Suprapubic skin (tissue), 4 donors: ENCODE results near the gene ZBTB47. TPM values are rescaled to one million over a fixed set of nuclear protein-coding genes. Genes with fewer than 3 reads are reported as not detected.

Experiments
- DNase-seq, 2 donors: peaks; one replicate each; pipeline ENCODE4 v3.0.0-alpha.2; 2019; ENCODE audit warnings: low spot score in 2 of 2
- H3K27ac ChIP-seq: fragments of 200-600 bp; sonication (generic); one replicate; pipeline ENCODE4 v1.5.1; 2019
- H3K27me3 ChIP-seq: fragments of 200-600 bp; sonication (generic); one replicate; pipeline ENCODE4 v1.5.1; 2019
- H3K36me3 ChIP-seq: fragments of 200-600 bp; sonication (generic); one replicate; pipeline ENCODE4 v1.5.1; 2019
- H3K4me1 ChIP-seq: fragments of 200-600 bp; sonication (generic); one replicate; pipeline ENCODE4 v1.5.1; 2019
- H3K4me3 ChIP-seq: fragments of 200-600 bp; sonication (generic); one replicate; pipeline ENCODE4 v1.5.1; 2019; ENCODE audit warnings: mild to moderate bottlenecking
- H3K9me3 ChIP-seq: fragments of 200-600 bp; sonication (generic); one replicate; pipeline ENCODE4 v1.5.1; 2019
- EP300 ChIP-seq: sonication (generic); formaldehyde crosslinking; IDR thresholded peaks from one replicate; pipeline ENCODE4 v1.6.1; 2017; ENCODE audit warnings: antibody characterized with exemption
- POLR2A ChIP-seq, 2 donors: fragments of 450-650 bp; IDR thresholded peaks; one replicate each; pipeline ENCODE4 v1.6.1; 2017; ENCODE audit warnings: antibody characterized with exemption in 2 of 2, mild to moderate bottlenecking in 2 of 2, moderate library complexity in 2 of 2
- POLR2AphosphoS5 ChIP-seq, 3 donors: sonication (generic); formaldehyde crosslinking; IDR thresholded peaks; one replicate each; pipeline ENCODE4 v1.6.1; 2017; ENCODE audit warnings: antibody characterized with exemption in 3 of 3
- WGBS: methylation state at CpG from one replicate; pipeline ENCODE4 v1.1.5; 2018; 5-methylcytosine and 5-hydroxymethylcytosine counted together
- total RNA-seq, 4 donors: library from RNA; depleted of rRNA; stranded (reverse); fragments of >200 nt; gene quantifications; one replicate each; pipeline ENCODE4 v1.1.0, GENCODE V29; 2016
- TF ChIP-seq, protein P1 (sequence below), 2 donors: fragments of 200-600 bp in 1 of 2; fragments of 450-650 bp in 1 of 2; sonication (generic) in 1 of 2; IDR thresholded peaks; one replicate each; pipeline ENCODE4 v1.5.1; 2016 to 2019; ENCODE audit warnings: antibody characterized with exemption in 2 of 2, mild to moderate bottlenecking in 1 of 2, moderate library complexity in 1 of 2

The ZBTB47 gene
- total RNA-seq, 4 donors from 2014 or later = 17.9 to 36.1 (median 20.7) TPM

DNA sequence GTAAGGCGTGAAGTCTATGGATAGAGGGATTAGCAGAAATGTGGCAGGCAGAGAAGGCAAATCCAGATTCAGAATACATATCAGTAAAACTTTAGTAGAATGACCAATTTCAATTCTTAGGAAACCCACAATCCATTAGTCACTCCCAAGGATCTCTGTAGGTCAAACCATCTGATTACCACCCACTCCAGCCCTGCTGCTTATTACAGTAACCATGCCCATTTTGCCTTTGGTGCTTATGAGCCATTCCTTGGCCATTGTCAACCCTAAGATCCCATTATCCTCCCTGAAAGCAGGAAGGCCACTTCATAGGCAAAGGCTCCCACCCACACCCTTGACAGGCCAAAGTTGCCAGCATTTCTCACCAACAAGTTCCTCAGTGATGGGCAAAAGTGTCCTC lies 26.8 kb downstream of the ZBTB47 start:
- Histone ChIP-seq H3K4me3 (no peak overlapping the region), H3K4me1 (peaks cover 18% of the 10 kb centered on the region), H3K9me3 (peaks cover 4% of the 10 kb centered on the region), H3K36me3 (no peaks in the 10 kb centered on the region), H3K27me3 (no peaks in the 10 kb centered on the region), H3K27ac (no peak overlapping the region)
- no peak for TF ChIP-seq POLR2A (IDR thresholded peaks at IDR 0.05)
- TF ChIP-seq, protein P1, sequence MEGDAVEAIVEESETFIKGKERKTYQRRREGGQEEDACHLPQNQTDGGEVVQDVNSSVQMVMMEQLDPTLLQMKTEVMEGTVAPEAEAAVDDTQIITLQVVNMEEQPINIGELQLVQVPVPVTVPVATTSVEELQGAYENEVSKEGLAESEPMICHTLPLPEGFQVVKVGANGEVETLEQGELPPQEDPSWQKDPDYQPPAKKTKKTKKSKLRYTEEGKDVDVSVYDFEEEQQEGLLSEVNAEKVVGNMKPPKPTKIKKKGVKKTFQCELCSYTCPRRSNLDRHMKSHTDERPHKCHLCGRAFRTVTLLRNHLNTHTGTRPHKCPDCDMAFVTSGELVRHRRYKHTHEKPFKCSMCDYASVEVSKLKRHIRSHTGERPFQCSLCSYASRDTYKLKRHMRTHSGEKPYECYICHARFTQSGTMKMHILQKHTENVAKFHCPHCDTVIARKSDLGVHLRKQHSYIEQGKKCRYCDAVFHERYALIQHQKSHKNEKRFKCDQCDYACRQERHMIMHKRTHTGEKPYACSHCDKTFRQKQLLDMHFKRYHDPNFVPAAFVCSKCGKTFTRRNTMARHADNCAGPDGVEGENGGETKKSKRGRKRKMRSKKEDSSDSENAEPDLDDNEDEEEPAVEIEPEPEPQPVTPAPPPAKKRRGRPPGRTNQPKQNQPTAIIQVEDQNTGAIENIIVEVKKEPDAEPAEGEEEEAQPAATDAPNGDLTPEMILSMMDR (IDR thresholded peaks at IDR 0.05) = no peak
- TF ChIP-seq EP300 = no peak
- no peak for TF ChIP-seq POLR2AphosphoS5 (IDR thresholded peaks at IDR 0.05)
- 89% methylated on average over 1 of the region's 1 CpG for WGBS
- no peak for DNase-seq

DNA sequence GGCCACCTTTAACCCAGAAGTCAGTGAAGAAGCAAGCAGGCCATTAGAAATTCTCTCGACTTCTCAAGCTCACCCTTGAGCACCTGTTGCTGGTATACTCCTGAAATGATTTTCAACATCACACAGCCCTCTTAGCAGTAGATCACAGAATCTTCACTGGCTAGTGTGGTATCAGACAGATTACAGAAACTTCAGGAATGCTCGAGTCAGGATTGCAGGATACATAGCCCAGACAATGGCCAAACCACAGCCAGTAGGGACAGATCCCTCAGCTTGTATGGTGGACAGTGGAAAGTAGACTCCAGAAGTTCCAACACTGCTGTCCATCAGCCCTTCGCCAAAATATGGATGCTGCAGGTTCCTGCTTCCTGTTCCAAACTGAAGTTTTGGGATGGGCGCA lies 27.3 kb downstream of the ZBTB47 start:
- no peaks in the 10 kb centered on the region for H3K27me3 ChIP-seq
- TF ChIP-seq POLR2A (IDR thresholded peaks at IDR 0.05) (no peak), EP300 (no peak)
- no peak overlapping the region for H3K27ac ChIP-seq
- no peak overlapping the region for H3K4me3 ChIP-seq
- H3K9me3 ChIP-seq = peaks cover 3% of the 10 kb centered on the region
- H3K4me1 ChIP-seq = peaks cover 23% of the 10 kb centered on the region
- no peaks in the 10 kb centered on the region for H3K36me3 ChIP-seq
- WGBS = 92% methylated on average over 3 of the region's 4 CpGs
- peak in 1 of 2 donors; percentile 30 for DNase-seq

DNA sequence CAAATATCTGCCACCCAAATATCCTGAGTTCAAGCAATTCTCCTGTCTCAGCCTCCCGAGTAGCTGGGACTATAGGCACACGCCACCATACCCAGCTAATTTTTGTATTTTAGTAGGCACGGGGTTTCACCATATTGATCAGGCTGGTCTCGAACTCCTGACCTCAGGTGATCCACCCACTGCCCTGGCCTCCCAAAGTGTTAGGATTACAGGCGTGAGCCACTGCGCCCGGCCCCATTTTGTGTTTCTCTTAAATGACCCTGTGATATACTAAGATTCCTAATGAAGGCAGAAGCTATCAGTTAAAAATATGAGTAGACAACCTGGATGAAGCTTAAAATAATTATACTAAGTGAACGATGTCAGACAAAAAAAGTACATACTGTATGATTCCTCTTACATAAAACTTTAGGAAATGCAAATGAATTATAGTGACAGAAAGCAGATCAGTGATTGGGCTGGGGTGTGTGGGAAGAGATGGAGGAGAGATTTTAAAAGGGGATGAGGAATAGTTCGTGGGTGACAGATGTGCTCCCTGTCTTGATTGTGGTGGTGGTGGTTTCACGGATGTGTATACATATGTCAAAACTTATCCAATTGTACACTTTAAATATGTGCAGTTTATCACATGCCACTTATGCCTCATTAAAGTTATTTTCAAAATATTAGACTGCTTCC lies 28.0 kb downstream of the ZBTB47 start:
- Histone ChIP-seq H3K27me3 (peaks cover 6% of the 10 kb centered on the region), H3K4me1 (peaks cover 26% of the 10 kb centered on the region), H3K27ac (no peak overlapping the region), H3K9me3 (no peaks in the 10 kb centered on the region), H3K4me3 (no peak overlapping the region), H3K36me3 (no peaks in the 10 kb centered on the region)
- WGBS = 84% methylated on average over 10 of the region's 10 CpGs
- no peak for TF ChIP-seq POLR2AphosphoS5 (IDR thresholded peaks at IDR 0.05)
- TF ChIP-seq, protein P1 (IDR thresholded peaks at IDR 0.05) = no peak
- no peak for TF ChIP-seq EP300
- TF ChIP-seq POLR2A (IDR thresholded peaks at IDR 0.05) = no peak
- peak in 1 of 2 donors; percentile 42 for DNase-seq

DNA sequence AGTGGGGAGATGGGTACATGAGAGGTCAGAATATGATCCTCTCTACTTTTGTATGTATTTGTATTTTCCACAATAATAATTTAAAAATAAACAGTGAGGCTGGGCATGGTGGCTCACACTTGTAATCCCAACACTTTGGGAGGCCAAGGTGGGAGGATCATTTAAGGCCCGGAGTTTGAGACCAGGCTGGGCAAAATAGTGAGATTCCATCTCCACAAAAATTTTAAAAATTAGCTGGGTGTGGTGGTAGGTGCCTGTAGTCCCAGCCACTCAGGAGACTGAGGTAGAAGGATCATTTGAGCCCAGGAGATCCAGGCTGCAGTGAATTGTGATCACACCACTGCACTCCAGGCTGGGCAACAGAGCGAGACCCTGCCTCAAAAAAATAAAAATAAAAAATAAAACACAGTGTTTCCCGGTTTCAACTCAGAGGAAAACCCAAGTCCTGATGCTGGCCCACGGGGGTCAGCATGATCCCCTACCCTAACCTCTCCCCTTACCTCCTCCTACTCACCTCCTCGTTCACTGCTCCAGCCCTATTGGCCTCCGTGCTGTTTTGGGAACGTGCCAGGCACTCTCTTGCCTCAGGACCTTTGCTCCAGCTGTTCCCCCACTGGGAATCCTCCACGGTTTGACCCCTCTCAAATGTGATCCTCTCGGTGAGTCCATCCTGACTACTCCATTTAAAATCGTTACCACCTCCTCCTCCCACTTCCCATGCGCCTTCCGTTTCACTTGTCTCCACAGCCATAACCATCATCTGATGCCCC lies 29.0 kb downstream of the ZBTB47 start:
- no peaks in the 10 kb centered on the region for H3K9me3 ChIP-seq
- H3K27me3 ChIP-seq = peaks cover 8% of the 10 kb centered on the region
- no peaks in the 10 kb centered on the region for H3K36me3 ChIP-seq
- no peak overlapping the region for H3K27ac ChIP-seq
- peak in 1 of 2 donors; percentile 68 for DNase-seq
- H3K4me1 ChIP-seq = peaks cover 26% of the 10 kb centered on the region
- no peak overlapping the region for H3K4me3 ChIP-seq
- 79% methylated on average over 12 of the region's 12 CpGs for WGBS
- TF ChIP-seq POLR2AphosphoS5 (IDR thresholded peaks at IDR 0.05) = no peak
- TF ChIP-seq, protein P1 (IDR thresholded peaks at IDR 0.05) = no peak
- TF ChIP-seq POLR2A (IDR thresholded peaks at IDR 0.05) = no peak
- no peak for TF ChIP-seq EP300

DNA sequence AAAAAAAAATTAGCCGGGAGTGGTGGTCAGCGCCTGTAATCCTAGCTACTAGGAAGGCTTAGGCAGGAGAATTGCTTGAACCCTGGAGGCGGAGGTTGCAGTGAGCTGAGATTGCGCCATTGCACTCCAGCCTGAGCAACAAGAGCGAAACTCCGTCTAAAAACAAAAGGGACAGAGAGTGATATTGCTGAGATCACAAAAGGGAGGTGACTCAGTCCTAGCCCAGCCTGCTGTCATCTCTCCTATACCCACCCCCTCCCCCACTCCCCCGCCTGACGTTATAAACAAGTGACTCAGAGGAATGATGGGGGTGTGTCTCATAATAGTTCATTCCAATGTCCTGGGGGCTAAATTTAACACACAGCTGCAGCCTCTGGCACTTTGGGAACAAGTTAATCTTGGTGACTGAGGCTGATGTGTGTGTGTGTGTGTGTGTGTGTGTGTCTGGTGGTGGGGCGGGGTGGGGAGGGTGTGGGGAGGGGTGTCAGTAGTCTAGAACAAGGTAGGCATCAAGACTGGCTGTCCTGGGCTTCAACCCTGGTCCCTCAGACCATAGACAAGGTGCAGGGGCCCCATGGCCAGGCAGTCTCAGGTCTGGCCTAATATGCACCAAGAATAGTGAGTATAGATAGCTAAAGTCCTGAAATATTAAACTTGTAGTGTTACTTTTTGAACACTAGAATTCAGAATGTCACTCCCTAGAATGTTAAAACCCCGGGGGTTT lies 30.5 kb downstream of the ZBTB47 start:
- Histone ChIP-seq H3K27me3 (peaks cover 8% of the 10 kb centered on the region), H3K9me3 (no peaks in the 10 kb centered on the region), H3K36me3 (no peaks in the 10 kb centered on the region), H3K4me3 (no peak overlapping the region), H3K4me1 (peaks cover 26% of the 10 kb centered on the region), H3K27ac (peak overlapping the region; percentile 52)
- TF ChIP-seq EP300 (no peak), POLR2AphosphoS5 (IDR thresholded peaks at IDR 0.05) (peak in 1 of 3 donors; percentile 28)
- TF ChIP-seq, protein P1 (IDR thresholded peaks at IDR 0.05) = no peak
- peak in 1 of 2 donors; percentile 89 for DNase-seq
- 43% methylated on average over 10 of the region's 10 CpGs for WGBS
